ENCODE measurements around the gene TNIP1.

DNA sequence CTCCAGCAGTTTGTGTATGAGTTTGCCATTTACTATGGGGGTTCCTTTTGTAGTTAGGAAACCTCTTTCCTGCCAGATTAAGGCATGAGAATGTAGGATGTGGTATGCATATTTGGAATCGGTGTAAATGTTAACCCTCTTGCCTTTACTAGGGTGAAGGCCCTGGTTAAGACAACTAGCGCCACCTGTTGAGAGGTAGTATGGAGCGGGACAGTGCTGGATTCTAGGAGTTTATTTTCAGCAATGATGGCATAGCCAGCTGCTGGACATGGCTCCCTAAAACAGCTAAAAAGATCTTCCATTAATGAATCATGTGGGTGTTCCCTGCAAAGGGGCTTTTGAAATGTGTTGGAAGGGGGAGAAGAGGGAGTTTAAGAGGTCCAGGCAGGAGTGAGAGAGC, 91.1 kb downstream of the TNIP1 start:
- TF ChIP-seq, protein P1, sequence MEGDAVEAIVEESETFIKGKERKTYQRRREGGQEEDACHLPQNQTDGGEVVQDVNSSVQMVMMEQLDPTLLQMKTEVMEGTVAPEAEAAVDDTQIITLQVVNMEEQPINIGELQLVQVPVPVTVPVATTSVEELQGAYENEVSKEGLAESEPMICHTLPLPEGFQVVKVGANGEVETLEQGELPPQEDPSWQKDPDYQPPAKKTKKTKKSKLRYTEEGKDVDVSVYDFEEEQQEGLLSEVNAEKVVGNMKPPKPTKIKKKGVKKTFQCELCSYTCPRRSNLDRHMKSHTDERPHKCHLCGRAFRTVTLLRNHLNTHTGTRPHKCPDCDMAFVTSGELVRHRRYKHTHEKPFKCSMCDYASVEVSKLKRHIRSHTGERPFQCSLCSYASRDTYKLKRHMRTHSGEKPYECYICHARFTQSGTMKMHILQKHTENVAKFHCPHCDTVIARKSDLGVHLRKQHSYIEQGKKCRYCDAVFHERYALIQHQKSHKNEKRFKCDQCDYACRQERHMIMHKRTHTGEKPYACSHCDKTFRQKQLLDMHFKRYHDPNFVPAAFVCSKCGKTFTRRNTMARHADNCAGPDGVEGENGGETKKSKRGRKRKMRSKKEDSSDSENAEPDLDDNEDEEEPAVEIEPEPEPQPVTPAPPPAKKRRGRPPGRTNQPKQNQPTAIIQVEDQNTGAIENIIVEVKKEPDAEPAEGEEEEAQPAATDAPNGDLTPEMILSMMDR (IDR thresholded peaks at IDR 0.05) = peak; percentile 7; the same call in 1 of the 3 replicates
- TF ChIP-seq, protein P2, sequence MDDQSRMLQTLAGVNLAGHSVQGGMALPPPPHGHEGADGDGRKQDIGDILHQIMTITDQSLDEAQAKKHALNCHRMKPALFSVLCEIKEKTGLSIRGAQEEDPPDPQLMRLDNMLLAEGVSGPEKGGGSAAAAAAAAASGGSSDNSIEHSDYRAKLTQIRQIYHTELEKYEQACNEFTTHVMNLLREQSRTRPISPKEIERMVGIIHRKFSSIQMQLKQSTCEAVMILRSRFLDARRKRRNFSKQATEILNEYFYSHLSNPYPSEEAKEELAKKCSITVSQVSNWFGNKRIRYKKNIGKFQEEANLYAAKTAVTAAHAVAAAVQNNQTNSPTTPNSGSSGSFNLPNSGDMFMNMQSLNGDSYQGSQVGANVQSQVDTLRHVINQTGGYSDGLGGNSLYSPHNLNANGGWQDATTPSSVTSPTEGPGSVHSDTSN (IDR thresholded peaks at IDR 0.05) = no peak
- TF ChIP-seq MYC (IDR thresholded peaks at IDR 0.05; ENCODE audit: borderline replicate concordance, low read length) (no peak), CHD2 (IDR thresholded peaks at IDR 0.05; ENCODE audit: low read length, partially characterized antibody) (no peak), ZSCAN20 (CRISPR knock-in tag; IDR thresholded peaks at IDR 0.05) (no peak)

Measured in A549 (cell line).